Nephron (organoid): Measurements from ENCODE around the gene HABP2.

Experiments used
- H3K27ac Mint-ChIP-seq, 3 experiments: 2 replicates each; pipeline ENCODE4 v1.8.0; 2020; ENCODE audit warnings: mixed read lengths in 3 of 3, mild to moderate bottlenecking in 2 of 3, moderate library complexity in 1 of 3
- H3K27me3 Mint-ChIP-seq: 2 replicates; pipeline ENCODE4 v1.8.0; 2021; ENCODE audit warnings: low read depth, mild to moderate bottlenecking, moderate library complexity, mixed read lengths
- H3K36me3 Mint-ChIP-seq: 2 replicates; pipeline ENCODE4 v1.8.0; 2020; ENCODE audit warnings: low read depth, mixed read lengths
- H3K4me1 Mint-ChIP-seq: 2 replicates; pipeline ENCODE4 v1.8.0; 2020; ENCODE audit warnings: mixed read lengths
- H3K4me3 Mint-ChIP-seq, 3 experiments: 2 replicates each; pipeline ENCODE4 v1.8.0; 2020; ENCODE audit warnings: mild to moderate bottlenecking in 3 of 3, mixed read lengths in 3 of 3, moderate library complexity in 2 of 3
- H3K9me3 Mint-ChIP-seq: 2 replicates; pipeline ENCODE4 v1.8.0; 2020; ENCODE audit warnings: mixed read lengths
- CTCF ChIP-seq, 3 experiments: fragments of 200-600 bp; sonication (generic); IDR thresholded peaks; one replicate each; pipeline ENCODE4 v1.5.0; 2021; ENCODE audit warnings: antibody characterized with exemption in 3 of 3; ENCODE audit not compliant: unreplicated experiment in 3 of 3

The HABP2 gene

GRCh38 chr10:113543107-113543955 lies 9.5 kb upstream of the HABP2 start:
- Mint-ChIP-seq H3K27me3 (peaks cover 15% of the 10 kb centered on the region), H3K9me3 (no peaks in the 10 kb centered on the region), H3K4me1 (peaks cover 31% of the 10 kb centered on the region), H3K36me3 (no peaks in the 10 kb centered on the region), H3K4me3 (no peak overlapping the region), H3K27ac (no peak overlapping the region)
- no peak for TF ChIP-seq CTCF (IDR thresholded peaks at IDR 0.05; ENCODE audit: unreplicated experiment in 3 of 3)

- H3K9me3 Mint-ChIP-seq = no peaks in the 10 kb centered on the region
- H3K36me3 Mint-ChIP-seq = no peaks in the 10 kb centered on the region
- no peak overlapping the region for H3K27ac Mint-ChIP-seq
- no peak overlapping the region for H3K4me3 Mint-ChIP-seq
- peaks cover 15% of the 10 kb centered on the region for H3K27me3 Mint-ChIP-seq
- H3K4me1 Mint-ChIP-seq = peaks cover 28% of the 10 kb centered on the region
- no peak for TF ChIP-seq CTCF (IDR thresholded peaks at IDR 0.05; ENCODE audit: unreplicated experiment in 3 of 3)
Observed at GRCh38 chr10:113544392-113544791, 8.5 kb upstream of the HABP2 start.

- H3K36me3 Mint-ChIP-seq = no peaks in the 10 kb centered on the region
- H3K4me1 Mint-ChIP-seq = peaks cover 19% of the 10 kb centered on the region
- H3K9me3 Mint-ChIP-seq = no peaks in the 10 kb centered on the region
- H3K27ac Mint-ChIP-seq = no peak overlapping the region
- no peak overlapping the region for H3K4me3 Mint-ChIP-seq
- TF ChIP-seq CTCF (IDR thresholded peaks at IDR 0.05; ENCODE audit: unreplicated experiment in 3 of 3) = no peak
- peaks cover 12% of the 10 kb centered on the region for H3K27me3 Mint-ChIP-seq
Observed at GRCh38 chr10:113547426-113547825, 5.4 kb upstream of the HABP2 start.

- peaks cover 10% of the 10 kb centered on the region for H3K27me3 Mint-ChIP-seq
- peaks cover 36% of the 10 kb centered on the region for H3K4me1 Mint-ChIP-seq
- no peaks in the 10 kb centered on the region for H3K9me3 Mint-ChIP-seq
- TF ChIP-seq CTCF (IDR thresholded peaks at IDR 0.05; ENCODE audit: unreplicated experiment in 3 of 3) = no peak
- no peaks in the 10 kb centered on the region for H3K36me3 Mint-ChIP-seq
- H3K27ac Mint-ChIP-seq = peak overlapping the region; percentile 61 to 73 (median 64)
- H3K4me3 Mint-ChIP-seq = no peak overlapping the region
Observed at GRCh38 chr10:113549856-113550255, 3.0 kb upstream of the HABP2 start.

- no peak for TF ChIP-seq CTCF (IDR thresholded peaks at IDR 0.05; ENCODE audit: unreplicated experiment in 3 of 3)
- Mint-ChIP-seq H3K36me3 (no peaks in the 10 kb centered on the region), H3K9me3 (no peaks in the 10 kb centered on the region), H3K4me3 (no peak overlapping the region), H3K27ac (peak overlapping the region; percentile 61 to 73 (median 64)), H3K4me1 (peaks cover 36% of the 10 kb centered on the region), H3K27me3 (peaks cover 7% of the 10 kb centered on the region)
Observed at GRCh38 chr10:113550365-113550764, 2.5 kb upstream of the HABP2 start.

- Mint-ChIP-seq H3K9me3 (no peaks in the 10 kb centered on the region), H3K27me3 (peaks cover 6% of the 10 kb centered on the region), H3K27ac (peak overlapping the region in 1 of 3 experiments; percentile 16), H3K36me3 (no peaks in the 10 kb centered on the region), H3K4me1 (peaks cover 48% of the 10 kb centered on the region), H3K4me3 (no peak overlapping the region)
- no peak for TF ChIP-seq CTCF (IDR thresholded peaks at IDR 0.05; ENCODE audit: unreplicated experiment in 3 of 3)
Observed at GRCh38 chr10:113552014-113552413, 839 bp upstream of the HABP2 start.
